ENCODE results near the gene GNA15. TPM values are rescaled to one million over a fixed set of nuclear protein-coding genes. Genes with fewer than 3 reads are reported as not detected.
"Not testable (repeated sequence)": the region's sequence is repeated elsewhere in the genome, so short reads cannot be mapped to it uniquely, and the experiment has no call there.

The GNA15 gene, protein sequence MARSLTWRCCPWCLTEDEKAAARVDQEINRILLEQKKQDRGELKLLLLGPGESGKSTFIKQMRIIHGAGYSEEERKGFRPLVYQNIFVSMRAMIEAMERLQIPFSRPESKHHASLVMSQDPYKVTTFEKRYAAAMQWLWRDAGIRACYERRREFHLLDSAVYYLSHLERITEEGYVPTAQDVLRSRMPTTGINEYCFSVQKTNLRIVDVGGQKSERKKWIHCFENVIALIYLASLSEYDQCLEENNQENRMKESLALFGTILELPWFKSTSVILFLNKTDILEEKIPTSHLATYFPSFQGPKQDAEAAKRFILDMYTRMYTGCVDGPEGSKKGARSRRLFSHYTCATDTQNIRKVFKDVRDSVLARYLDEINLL
- 0.22 to 0.44 TPM (median 0.37 TPM) in 3 replicates for total RNA-seq (2021)
- percentile 9 among the genes with signal in this experiment for Bru-seq, nascent RNA
- long read RNA-seq, experiment 1, partial matches to known transcripts: 3 of 3 reads
- long read RNA-seq, experiment 1, other reads (novel, unspliced or antisense): 0 of 3 reads
- long read RNA-seq, experiment 2, partial matches to known transcripts: 0 of 1 reads
- long read RNA-seq, experiment 2, other reads (novel, unspliced or antisense): 1 of 1 reads
- long read RNA-seq, experiment 3, partial matches to known transcripts: 1 of 2 reads
- long read RNA-seq, experiment 3, other reads (novel, unspliced or antisense): 1 of 2 reads

DNA sequence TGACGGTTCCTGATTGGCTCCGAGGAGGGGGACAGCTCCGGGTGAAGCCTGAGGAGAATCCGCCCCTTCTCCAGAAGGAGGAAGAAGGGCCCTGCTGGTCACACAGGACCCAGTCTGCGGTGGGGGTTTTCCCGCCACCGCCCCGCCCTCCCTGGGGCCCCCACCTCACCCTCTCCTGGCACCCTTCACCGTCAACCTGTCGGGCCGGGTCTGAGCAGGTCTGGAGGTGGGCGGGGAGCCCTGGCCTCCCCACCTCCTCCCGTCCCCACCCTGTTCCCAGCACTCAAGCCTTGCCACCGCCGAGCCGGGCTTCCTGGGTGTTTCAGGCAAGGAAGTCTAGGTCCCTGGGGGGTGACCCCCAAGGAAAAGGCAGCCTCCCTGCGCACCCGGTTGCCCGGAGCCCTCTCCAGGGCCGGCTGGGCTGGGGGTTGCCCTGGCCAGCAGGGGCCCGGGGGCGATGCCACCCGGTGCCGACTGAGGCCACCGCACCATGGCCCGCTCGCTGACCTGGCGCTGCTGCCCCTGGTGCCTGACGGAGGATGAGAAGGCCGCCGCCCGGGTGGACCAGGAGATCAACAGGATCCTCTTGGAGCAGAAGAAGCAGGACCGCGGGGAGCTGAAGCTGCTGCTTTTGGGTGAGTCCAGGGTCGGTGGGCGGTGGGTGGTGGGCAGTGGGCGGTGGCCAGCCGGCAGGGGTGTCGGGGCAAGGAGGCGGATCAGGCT lies at the start of gene GNA15:
Gene GNA15, plus strand, starts transcription at position 73 of the 723 bp plus-strand sequence. Its CDS starts 418 bp downstream, at position 491.
- ChIA-PET CTCF (interaction anchor here (0.6 to 3.2 kb wide), 7 partner anchors 7 to 113 kb away, joined by 3 to 21 read pairs (median 3); no protein-coding TSS in a partner anchor), POLR2A (no interaction called here)
- ATAC-seq (no peak), DNase-seq (ENCODE audit: low spot score) (no peak)
- Mint-ChIP-seq H3K27ac (no peak within 1 kb of the TSS), H3K27me3 (ENCODE audit: low read depth) (no peaks in the 10 kb centered on the region; the same call in 1 of the 2 replicates), H3K36me3 (no peaks in the 10 kb centered on the region), H3K4me1 (peaks cover 9% of the 10 kb centered on the region), H3K4me3 (no peak within 1 kb of the TSS), H3K9me3 (no peaks in the 10 kb centered on the region)
- no peak for TF ChIP-seq MXD4 (CRISPR knock-in tag; IDR thresholded peaks at IDR 0.05; ENCODE audit: borderline replicate concordance)
- no peak for TF ChIP-seq ETV6 (CRISPR knock-in tag; IDR thresholded peaks at IDR 0.05)
- TF ChIP-seq SP1 (CRISPR knock-in tag; conservative IDR thresholded peaks at IDR 0.05): no peak

DNA sequence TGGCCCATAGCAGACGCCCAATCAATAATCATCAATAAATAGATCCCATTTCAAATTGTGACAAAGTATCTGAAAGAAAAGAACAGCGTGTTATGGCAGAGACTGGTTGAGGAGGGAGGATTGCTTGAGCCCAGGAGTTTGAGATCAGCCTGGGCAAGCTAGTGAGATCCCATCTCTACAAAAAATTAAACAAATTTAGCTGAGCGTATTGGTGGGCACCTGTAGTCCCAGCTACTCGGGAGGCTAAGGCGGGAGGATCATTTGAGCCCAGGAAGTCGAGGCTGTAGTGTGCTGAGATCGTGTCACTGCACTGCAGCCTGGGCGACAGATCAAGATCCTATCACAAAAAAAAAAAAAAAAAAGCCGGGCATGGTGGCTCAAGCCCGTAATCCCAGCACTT lies 48.1 kb upstream of the GNA15 start:
- Mint-ChIP-seq H3K27ac (no peak overlapping the region), H3K9me3 (no peaks in the 10 kb centered on the region), H3K36me3 (no peaks in the 10 kb centered on the region), H3K27me3 (ENCODE audit: low read depth) (peaks cover 4% of the 10 kb centered on the region; the same call in 1 of the 2 replicates), H3K4me1 (no peaks in the 10 kb centered on the region), H3K4me3 (no peak overlapping the region)
- peak; percentile 71; the same call in 1 of the 2 replicates for TF ChIP-seq ZNF121 (CRISPR knock-in tag; IDR thresholded peaks at IDR 0.05)
- TF ChIP-seq, protein P1, sequence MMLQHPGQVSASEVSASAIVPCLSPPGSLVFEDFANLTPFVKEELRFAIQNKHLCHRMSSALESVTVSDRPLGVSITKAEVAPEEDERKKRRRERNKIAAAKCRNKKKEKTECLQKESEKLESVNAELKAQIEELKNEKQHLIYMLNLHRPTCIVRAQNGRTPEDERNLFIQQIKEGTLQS (CRISPR knock-in tag; conservative IDR thresholded peaks at IDR 0.05): no peak
- POLR2A ChIA-PET: no interaction called here
- CTCF ChIA-PET: interaction anchor here (0.5 to 0.7 kb wide), 2 partner anchors 110 to 137 kb away, joined by 3 to 4 read pairs; no protein-coding TSS in a partner anchor
- DNase-seq (ENCODE audit: low spot score) (no peak), ATAC-seq (no peak)

DNA sequence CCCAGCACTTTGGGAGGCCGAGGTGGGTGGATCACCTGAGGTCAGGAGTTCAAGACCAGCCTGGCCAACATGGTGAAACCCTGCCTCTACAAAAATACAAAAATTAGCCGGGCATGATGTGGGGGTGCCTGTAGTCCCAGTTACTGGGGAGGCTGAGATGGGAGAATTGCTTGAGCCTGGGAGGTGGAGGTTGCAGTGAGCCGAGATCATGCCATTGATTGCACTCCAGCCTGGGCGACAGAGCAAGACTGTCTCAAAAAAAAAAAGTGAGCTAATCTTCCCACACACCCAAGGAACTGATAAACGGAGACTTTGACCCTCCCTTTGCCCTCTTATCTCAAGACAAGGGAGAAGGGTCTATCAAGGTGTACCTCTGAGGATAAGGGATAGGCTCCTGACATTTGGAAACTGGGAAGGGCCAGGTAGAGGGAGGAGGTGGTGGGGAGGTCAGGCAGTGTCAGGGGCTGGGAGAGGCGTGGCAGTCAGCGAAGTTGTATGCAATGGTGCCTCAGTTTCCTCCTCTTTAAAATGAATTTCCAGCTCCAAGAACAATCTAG lies 46.5 kb upstream of the GNA15 start:
- H3K9me3 Mint-ChIP-seq; H3K27me3 Mint-ChIP-seq (ENCODE audit: low read depth); DNase-seq (ENCODE audit: low spot score); H3K4me1 Mint-ChIP-seq; ATAC-seq; POLR2A ChIA-PET; H3K27ac Mint-ChIP-seq; H3K4me3 Mint-ChIP-seq; H3K36me3 Mint-ChIP-seq: not testable (repeated sequence)
- CTCF ChIA-PET: interaction anchor here (0.6 to 1.3 kb wide), 3 partner anchors 14 to 37 kb away, joined by 3 to 7 read pairs (median 5); no protein-coding TSS in a partner anchor

DNA sequence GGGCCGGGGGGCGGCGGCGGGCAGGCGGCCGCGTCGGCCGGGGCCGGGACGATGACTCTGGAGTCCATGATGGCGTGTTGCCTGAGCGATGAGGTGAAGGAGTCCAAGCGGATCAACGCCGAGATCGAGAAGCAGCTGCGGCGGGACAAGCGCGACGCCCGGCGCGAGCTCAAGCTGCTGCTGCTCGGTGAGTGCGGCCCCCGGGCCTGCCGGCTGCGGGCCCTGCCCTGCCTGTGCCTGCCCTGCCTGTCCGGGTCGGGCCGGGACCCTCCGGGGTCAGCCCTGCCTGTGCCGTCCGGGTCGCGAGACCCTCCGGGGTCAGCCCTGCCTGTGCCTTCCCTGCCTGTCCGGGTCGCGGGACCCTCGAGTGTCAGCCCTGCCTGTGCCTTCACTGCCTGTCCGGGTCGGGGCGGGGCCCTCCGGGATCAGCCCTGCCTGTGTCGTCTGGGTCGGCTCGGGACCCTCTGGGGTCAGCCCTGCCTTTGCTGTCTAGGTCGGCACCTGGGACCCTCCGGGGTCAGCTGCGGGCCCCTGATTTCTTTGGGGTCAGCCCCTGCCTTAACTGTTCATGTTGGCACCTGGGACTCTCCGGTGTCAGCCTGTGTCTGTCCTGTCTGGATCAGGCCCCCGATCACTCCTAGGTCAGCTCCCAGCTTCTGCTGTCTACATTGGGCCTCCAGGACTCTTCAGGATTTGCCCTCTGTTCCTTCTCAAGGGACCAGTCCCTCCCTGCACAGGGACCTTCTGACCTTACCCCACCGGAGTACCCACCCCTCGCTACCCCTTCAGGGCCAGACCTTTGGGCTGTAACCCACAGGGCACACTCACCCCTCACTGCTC lies 41.0 kb upstream of the GNA15 start:
- H3K27me3 Mint-ChIP-seq (ENCODE audit: low read depth): no peaks in the 10 kb centered on the region
- no peaks in the 10 kb centered on the region for H3K9me3 Mint-ChIP-seq
- H3K4me3 Mint-ChIP-seq: peak overlapping the region; percentile 78
- peaks cover 14% of the 10 kb centered on the region for H3K4me1 Mint-ChIP-seq
- TF ChIP-seq, protein P2, sequence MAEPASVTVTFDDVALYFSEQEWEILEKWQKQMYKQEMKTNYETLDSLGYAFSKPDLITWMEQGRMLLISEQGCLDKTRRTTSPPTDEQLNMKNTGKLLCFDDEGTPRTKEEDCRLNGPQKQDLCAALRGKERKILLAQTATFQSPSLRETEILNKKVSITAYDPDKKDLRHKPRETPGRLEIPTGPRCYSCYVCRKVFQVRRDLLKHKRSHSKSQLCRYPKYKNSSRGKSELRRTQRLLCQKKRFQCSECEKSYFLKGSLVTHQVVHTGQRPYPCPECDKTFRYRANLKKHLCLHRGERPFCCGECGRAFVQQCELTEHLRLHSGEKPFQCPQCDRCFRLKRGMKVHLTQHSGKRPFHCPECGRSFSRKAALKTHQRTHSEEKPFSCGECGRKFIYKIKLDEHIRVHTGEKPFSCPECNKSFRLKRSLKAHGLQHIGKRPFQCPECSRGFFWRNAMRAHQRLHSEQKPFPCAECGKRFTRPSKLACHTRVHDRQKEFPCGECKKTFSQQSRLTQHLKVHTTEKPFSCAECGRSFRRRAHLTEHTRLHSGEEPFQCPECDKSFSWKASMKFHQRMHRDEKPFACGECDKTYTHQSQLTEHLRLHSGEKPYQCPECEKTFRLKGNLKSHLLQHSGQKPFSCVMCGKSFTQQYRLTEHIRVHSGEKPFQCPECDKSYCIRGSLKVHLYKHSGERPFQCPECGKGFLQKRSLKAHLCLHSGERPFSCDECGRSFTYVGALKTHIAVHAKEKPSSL (CRISPR knock-in tag; conservative IDR thresholded peaks at IDR 0.05): no peak
- no peak for TF ChIP-seq ZNF396 (CRISPR knock-in tag; IDR thresholded peaks at IDR 0.05; ENCODE audit: borderline replicate concordance)
- ChIA-PET POLR2A (interaction anchor here (0.9 to 1.1 kb wide), 3 partner anchors 9 to 49 kb away, joined by 4 read pairs; no protein-coding TSS in a partner anchor), CTCF (interaction anchor here (0.6 to 3.0 kb wide), 6 partner anchors 10 to 144 kb away, joined by 3 to 73 read pairs (median 13); no protein-coding TSS in a partner anchor)
- DNase-seq (ENCODE audit: low spot score) (no peak), ATAC-seq (no peak)
- no peak overlapping the region for H3K27ac Mint-ChIP-seq
- no peaks in the 10 kb centered on the region for H3K36me3 Mint-ChIP-seq

Measured in WTC11 (cell line).